ENCODE results near the gene RAPGEF1. TPM values are rescaled to one million over a fixed set of nuclear protein-coding genes. Genes with fewer than 3 reads are reported as not detected.

Gene RAPGEF1
- total RNA-seq, 1 experiment from 2014 or later: 6.1 TPM

- H3K4me2 ChIP-seq (ENCODE audit: low read depth, low read length, poor library complexity, severe bottlenecking): no peak overlapping the region
- no peak overlapping the region for H3K27ac ChIP-seq (ENCODE audit: low read length)
- no peaks in the 10 kb centered on the region for H3K79me2 ChIP-seq (ENCODE audit: low read length)
- H3K4me1 ChIP-seq (ENCODE audit: low read length): no peaks in the 10 kb centered on the region
- no peaks in the 10 kb centered on the region for H3K36me3 ChIP-seq (ENCODE audit: insufficient read depth, low read length)
- no peak overlapping the region for H2AFZ ChIP-seq (ENCODE audit: low read length)
- no peak overlapping the region for H3K9ac ChIP-seq (ENCODE audit: low read length)
- no peaks in the 10 kb centered on the region for H3K9me3 ChIP-seq (ENCODE audit: low read length)
- H3K27me3 ChIP-seq (ENCODE audit: low read length): no peaks in the 10 kb centered on the region
- 0 out of 2 replicates have a peak, but pooled peaks cover 5% of the 10 kb centered on the region for H4K20me1 ChIP-seq (ENCODE audit: insufficient read depth, low read depth, low read length)
- no peak overlapping the region for H3K4me3 ChIP-seq (ENCODE audit: low read length)
- no peak for DNase-seq
- H3K9me2 ChIP-seq (replicated peaks; ENCODE audit: insufficient read depth, low read length): no peaks in the 10 kb centered on the region
Measured at GRCh38 chr9:131628459-131629225, 111.2 kb downstream of the RAPGEF1 start.

GRCh38 chr9:131627648-131628458, 112.0 kb downstream of the RAPGEF1 start:
- H3K36me3 ChIP-seq (ENCODE audit: insufficient read depth, low read length): no peaks in the 10 kb centered on the region
- no peaks in the 10 kb centered on the region for H3K27me3 ChIP-seq (ENCODE audit: low read length)
- no peak for DNase-seq
- no peak overlapping the region for H3K4me3 ChIP-seq (ENCODE audit: low read length)
- no peaks in the 10 kb centered on the region for H3K9me3 ChIP-seq (ENCODE audit: low read length)
- H3K9me2 ChIP-seq (replicated peaks; ENCODE audit: insufficient read depth, low read length): no peaks in the 10 kb centered on the region
- no peaks in the 10 kb centered on the region for H3K4me1 ChIP-seq (ENCODE audit: low read length)
- no peak overlapping the region for H3K27ac ChIP-seq (ENCODE audit: low read length)
- H3K79me2 ChIP-seq (ENCODE audit: low read length): no peaks in the 10 kb centered on the region
- 0 out of 2 replicates have a peak, but pooled peaks cover 5% of the 10 kb centered on the region for H4K20me1 ChIP-seq (ENCODE audit: insufficient read depth, low read depth, low read length)
- no peak overlapping the region for H3K9ac ChIP-seq (ENCODE audit: low read length)
- H2AFZ ChIP-seq (ENCODE audit: low read length): no peak overlapping the region
- H3K4me2 ChIP-seq (ENCODE audit: low read depth, low read length, poor library complexity, severe bottlenecking): no peak overlapping the region

- no peaks in the 10 kb centered on the region for H3K9me2 ChIP-seq (replicated peaks; ENCODE audit: insufficient read depth, low read length)
- H4K20me1 ChIP-seq (ENCODE audit: insufficient read depth, low read depth, low read length): 0 out of 2 replicates have a peak, but pooled peaks cover 5% of the 10 kb centered on the region
- no peaks in the 10 kb centered on the region for H3K27me3 ChIP-seq (ENCODE audit: low read length)
- no peak for DNase-seq
- H3K79me2 ChIP-seq (ENCODE audit: low read length): no peaks in the 10 kb centered on the region
- no peak overlapping the region for H3K27ac ChIP-seq (ENCODE audit: low read length)
- no peak overlapping the region for H2AFZ ChIP-seq (ENCODE audit: low read length)
- H3K9me3 ChIP-seq (ENCODE audit: low read length): no peaks in the 10 kb centered on the region
- no peak overlapping the region for H3K4me3 ChIP-seq (ENCODE audit: low read length)
- H3K36me3 ChIP-seq (ENCODE audit: insufficient read depth, low read length): no peaks in the 10 kb centered on the region
- no peak overlapping the region for H3K4me2 ChIP-seq (ENCODE audit: low read depth, low read length, poor library complexity, severe bottlenecking)
- H3K9ac ChIP-seq (ENCODE audit: low read length): no peak overlapping the region
- H3K4me1 ChIP-seq (ENCODE audit: low read length): no peaks in the 10 kb centered on the region
Measured at GRCh38 chr9:131627326-131627647, 112.6 kb downstream of the RAPGEF1 start.

- Histone ChIP-seq H3K27me3 (ENCODE audit: low read length) (no peaks in the 10 kb centered on the region), H3K4me2 (ENCODE audit: low read depth, low read length, poor library complexity, severe bottlenecking) (no peak overlapping the region), H3K27ac (ENCODE audit: low read length) (no peak overlapping the region), H4K20me1 (ENCODE audit: insufficient read depth, low read depth, low read length) (0 out of 2 replicates have a peak, but pooled peaks cover under 1% of the 10 kb centered on the region), H3K4me1 (ENCODE audit: low read length) (peaks cover 5% of the 10 kb centered on the region; the same call in 1 of the 2 replicates), H3K9me2 (replicated peaks; ENCODE audit: insufficient read depth, low read length) (no peaks in the 10 kb centered on the region), H3K9ac (ENCODE audit: low read length) (no peak overlapping the region), H3K9me3 (ENCODE audit: low read length) (no peaks in the 10 kb centered on the region), H3K79me2 (ENCODE audit: low read length) (no peaks in the 10 kb centered on the region), H2AFZ (ENCODE audit: low read length) (no peak overlapping the region), H3K4me3 (ENCODE audit: low read length) (no peak overlapping the region), H3K36me3 (ENCODE audit: insufficient read depth, low read length) (no peaks in the 10 kb centered on the region)
- no peak for DNase-seq
Measured at GRCh38 chr9:131625790-131626670, 113.8 kb downstream of the RAPGEF1 start.

- Histone ChIP-seq H3K36me3 (ENCODE audit: insufficient read depth, low read length) (no peaks in the 10 kb centered on the region), H4K20me1 (ENCODE audit: insufficient read depth, low read depth, low read length) (no peaks in the 10 kb centered on the region), H3K9me2 (replicated peaks; ENCODE audit: insufficient read depth, low read length) (no peaks in the 10 kb centered on the region), H3K9ac (ENCODE audit: low read length) (no peak overlapping the region), H3K4me1 (ENCODE audit: low read length) (peaks cover 5% of the 10 kb centered on the region; the same call in 1 of the 2 replicates), H3K9me3 (ENCODE audit: low read length) (no peaks in the 10 kb centered on the region), H2AFZ (ENCODE audit: low read length) (no peak overlapping the region), H3K27me3 (ENCODE audit: low read length) (no peaks in the 10 kb centered on the region), H3K4me3 (ENCODE audit: low read length) (no peak overlapping the region), H3K4me2 (ENCODE audit: low read depth, low read length, poor library complexity, severe bottlenecking) (no peak overlapping the region), H3K27ac (ENCODE audit: low read length) (no peak overlapping the region), H3K79me2 (ENCODE audit: low read length) (no peaks in the 10 kb centered on the region)
- no peak for DNase-seq
Measured at GRCh38 chr9:131625508-131625787, 114.4 kb downstream of the RAPGEF1 start.

GRCh38 chr9:131624636-131625507, 115.0 kb downstream of the RAPGEF1 start:
- H3K36me3 ChIP-seq (ENCODE audit: insufficient read depth, low read length): no peaks in the 10 kb centered on the region
- no peaks in the 10 kb centered on the region for H4K20me1 ChIP-seq (ENCODE audit: insufficient read depth, low read depth, low read length)
- H3K4me3 ChIP-seq (ENCODE audit: low read length): no peak overlapping the region
- no peaks in the 10 kb centered on the region for H3K9me2 ChIP-seq (replicated peaks; ENCODE audit: insufficient read depth, low read length)
- H3K4me1 ChIP-seq (ENCODE audit: low read length): peaks cover 5% of the 10 kb centered on the region; the same call in 1 of the 2 replicates
- no peak for DNase-seq
- H3K27ac ChIP-seq (ENCODE audit: low read length): no peak overlapping the region
- H3K27me3 ChIP-seq (ENCODE audit: low read length): no peaks in the 10 kb centered on the region
- H2AFZ ChIP-seq (ENCODE audit: low read length): no peak overlapping the region
- H3K9me3 ChIP-seq (ENCODE audit: low read length): no peaks in the 10 kb centered on the region
- H3K79me2 ChIP-seq (ENCODE audit: low read length): no peaks in the 10 kb centered on the region
- H3K4me2 ChIP-seq (ENCODE audit: low read depth, low read length, poor library complexity, severe bottlenecking): no peak overlapping the region
- no peak overlapping the region for H3K9ac ChIP-seq (ENCODE audit: low read length)

- Histone ChIP-seq H3K27me3 (ENCODE audit: low read length) (no peaks in the 10 kb centered on the region), H3K4me2 (ENCODE audit: low read depth, low read length, poor library complexity, severe bottlenecking) (no peak overlapping the region), H4K20me1 (ENCODE audit: insufficient read depth, low read depth, low read length) (no peaks in the 10 kb centered on the region), H3K9ac (ENCODE audit: low read length) (no peak overlapping the region), H3K9me3 (ENCODE audit: low read length) (no peaks in the 10 kb centered on the region), H3K79me2 (ENCODE audit: low read length) (no peaks in the 10 kb centered on the region), H3K9me2 (replicated peaks; ENCODE audit: insufficient read depth, low read length) (no peaks in the 10 kb centered on the region), H2AFZ (ENCODE audit: low read length) (no peak overlapping the region), H3K4me3 (ENCODE audit: low read length) (no peak overlapping the region), H3K27ac (ENCODE audit: low read length) (no peak overlapping the region), H3K4me1 (ENCODE audit: low read length) (peaks cover 5% of the 10 kb centered on the region; the same call in 1 of the 2 replicates), H3K36me3 (ENCODE audit: insufficient read depth, low read length) (no peaks in the 10 kb centered on the region)
- DNase-seq: no peak
Measured at GRCh38 chr9:131623655-131624330, 116.1 kb downstream of the RAPGEF1 start.
